ACC112 (cell line): Measurements from ENCODE around the gene KNSTRN.

Experiments
- H2AFZ ChIP-seq: fragments of 200-600 bp; sonication (generic); one replicate; pipeline ENCODE4 v1.6.0; 2017; ENCODE audit warnings: antibody characterized with exemption, low read length; ENCODE audit not compliant: unreplicated experiment
- H3K27ac ChIP-seq: fragments of 200-600 bp; sonication (generic); 2 replicates; pipeline ENCODE4 v1.5.1; 2014; ENCODE audit warnings: low read depth, mild to moderate bottlenecking, antibody characterized with exemption, low read length, moderate library complexity
- H3K27me3 ChIP-seq: fragments of 200-600 bp; sonication (generic); 2 replicates; pipeline ENCODE4 v1.6.1; 2014; ENCODE audit warnings: mild to moderate bottlenecking, antibody characterized with exemption, low read length, moderate library complexity, mixed read lengths; ENCODE audit not compliant: insufficient read depth
- H3K36me3 ChIP-seq: fragments of 200-600 bp; sonication (generic); 2 replicates; pipeline ENCODE4 v1.6.1; 2016; ENCODE audit warnings: mild to moderate bottlenecking, antibody characterized with exemption, low read length, moderate library complexity, mixed read lengths; ENCODE audit not compliant: insufficient read depth
- H3K4me1 ChIP-seq: fragments of 200-600 bp; sonication (generic); one replicate; pipeline ENCODE4 v1.6.1; 2016; ENCODE audit warnings: low read length, mixed read lengths; ENCODE audit not compliant: insufficient read depth, unreplicated experiment, control insufficient read depth
- H3K4me3 ChIP-seq: fragments of 200-600 bp; sonication (generic); 2 replicates; pipeline ENCODE4 v1.5.1; 2014; ENCODE audit warnings: mild to moderate bottlenecking, low read depth, low read length
- H3K79me2 ChIP-seq: fragments of 200-600 bp; sonication (generic); one replicate; pipeline ENCODE4 v1.6.0; 2016; ENCODE audit warnings: low read length; ENCODE audit not compliant: control insufficient read depth, unreplicated experiment, insufficient read depth

KNSTRN gene

GRCh38 chr15:40346579-40347558 is 35.7 kb upstream of the KNSTRN start:
- H3K79me2 ChIP-seq = no peaks in the 10 kb centered on the region
- H3K36me3 ChIP-seq = no peaks in the 10 kb centered on the region
- H3K4me1 ChIP-seq = peaks cover 30% of the 10 kb centered on the region
- no peak overlapping the region for H2AFZ ChIP-seq
- H3K4me3 ChIP-seq = no peak overlapping the region
- H3K27me3 ChIP-seq = no peaks in the 10 kb centered on the region
- no peak overlapping the region for H3K27ac ChIP-seq

DNA sequence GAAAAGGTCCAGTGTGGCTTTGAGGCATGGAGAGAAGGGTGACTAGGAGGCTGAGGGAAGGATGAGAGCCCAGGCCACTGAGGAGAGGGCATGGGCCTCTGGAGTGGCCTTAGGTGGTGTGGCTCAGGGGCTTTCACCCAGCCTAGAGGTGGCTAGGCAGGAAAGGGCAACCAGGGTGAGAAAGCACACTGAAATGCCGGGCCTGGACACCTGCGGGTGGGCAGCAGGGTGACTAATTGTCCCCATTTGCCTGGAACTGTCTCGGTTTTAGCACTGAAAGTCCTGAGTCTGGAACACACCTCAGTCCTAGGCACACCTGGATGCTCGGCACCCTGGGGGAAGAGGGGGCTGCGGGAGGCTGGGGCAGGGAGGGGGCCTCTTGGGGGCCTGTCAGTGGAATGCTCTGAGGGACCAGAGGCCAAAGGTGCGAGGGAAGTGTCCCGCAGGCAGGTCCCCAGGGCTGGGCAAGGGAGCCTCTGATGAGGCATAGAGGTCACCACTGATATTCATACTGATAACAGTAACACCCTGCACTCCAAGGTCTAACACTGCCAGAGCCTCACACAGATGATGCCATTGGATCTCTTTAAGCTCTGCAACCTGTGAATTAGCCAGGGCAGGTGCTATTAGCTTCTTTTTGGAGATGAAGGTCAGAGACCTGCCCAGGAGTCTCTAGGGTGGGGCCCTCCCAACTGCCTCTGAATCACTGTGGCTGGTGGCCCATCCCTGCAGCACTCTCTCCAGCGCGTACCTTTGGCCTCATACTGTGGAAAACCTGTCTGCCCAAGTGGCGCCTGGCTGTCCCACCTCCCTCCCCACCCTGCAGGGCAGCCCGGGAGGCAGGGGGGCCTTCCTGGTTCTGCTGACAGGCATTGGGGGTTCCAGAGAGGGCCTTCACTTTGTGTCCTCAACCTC is 34.7 kb upstream of the KNSTRN start:
- no peak overlapping the region for H3K27ac ChIP-seq
- no peaks in the 10 kb centered on the region for H3K27me3 ChIP-seq
- H3K79me2 ChIP-seq = no peaks in the 10 kb centered on the region
- H3K4me1 ChIP-seq = peaks cover 22% of the 10 kb centered on the region
- no peak overlapping the region for H3K4me3 ChIP-seq
- no peaks in the 10 kb centered on the region for H3K36me3 ChIP-seq
- no peak overlapping the region for H2AFZ ChIP-seq

GRCh38 chr15:40348474-40348870 is 34.0 kb upstream of the KNSTRN start:
- Histone ChIP-seq H3K27ac (no peak overlapping the region), H3K79me2 (no peaks in the 10 kb centered on the region), H3K4me3 (no peak overlapping the region), H3K4me1 (peaks cover 16% of the 10 kb centered on the region), H2AFZ (no peak overlapping the region), H3K36me3 (no peaks in the 10 kb centered on the region), H3K27me3 (no peaks in the 10 kb centered on the region)

DNA sequence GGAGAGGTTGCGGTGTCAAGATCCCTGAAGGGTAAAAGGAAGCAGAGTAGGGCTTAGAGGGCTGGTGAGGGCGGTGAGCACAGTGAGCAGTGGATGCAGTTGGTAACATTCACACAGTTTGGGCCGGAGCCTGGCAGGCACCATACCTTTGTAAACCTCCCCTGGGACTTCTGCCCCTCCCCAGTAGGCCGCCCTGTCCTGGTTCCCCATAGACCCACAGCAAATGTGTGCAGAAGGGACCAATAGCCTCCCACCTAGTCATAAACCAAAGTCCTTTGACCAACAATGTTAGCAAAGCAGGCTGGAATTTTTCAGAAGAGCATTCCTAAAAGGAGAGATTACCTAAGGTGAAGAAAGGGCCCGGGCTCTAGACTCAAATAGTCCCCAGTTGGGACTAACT is 33.4 kb upstream of the KNSTRN start:
- Histone ChIP-seq H3K27ac (no peak overlapping the region), H3K4me1 (peaks cover 9% of the 10 kb centered on the region), H3K4me3 (no peak overlapping the region), H3K36me3 (no peaks in the 10 kb centered on the region), H2AFZ (no peak overlapping the region), H3K27me3 (no peaks in the 10 kb centered on the region), H3K79me2 (no peaks in the 10 kb centered on the region)

DNA sequence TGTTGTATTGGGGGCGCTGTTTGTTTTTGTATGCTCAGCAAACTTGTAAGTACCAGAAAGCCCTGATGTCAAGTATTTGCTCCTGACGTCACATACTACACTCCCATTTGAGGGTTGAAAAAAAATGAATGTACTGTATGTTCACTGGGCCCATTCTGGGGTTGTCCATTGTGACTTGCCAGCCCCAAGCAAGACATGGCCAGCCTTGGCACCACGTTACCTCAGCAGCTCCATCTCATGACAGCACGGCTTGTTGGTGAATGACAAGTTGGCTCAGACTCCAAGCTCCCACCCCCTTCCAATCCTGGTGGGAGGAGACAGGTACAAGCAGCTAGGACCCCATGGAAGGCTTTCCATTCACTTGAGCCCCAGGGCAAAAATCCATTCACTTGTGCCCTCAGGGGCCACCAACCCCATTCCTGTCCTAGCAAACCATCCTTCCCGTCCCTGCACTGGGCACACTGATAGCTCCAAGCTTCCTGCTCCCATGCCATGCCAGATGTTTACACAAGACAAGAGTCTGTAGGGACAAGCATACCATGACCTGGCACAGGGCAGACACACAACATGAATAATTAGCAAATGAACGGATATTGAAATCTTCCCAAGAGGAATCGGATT is 30.1 kb upstream of the KNSTRN start:
- Histone ChIP-seq H3K27me3 (no peaks in the 10 kb centered on the region), H3K4me1 (no peaks in the 10 kb centered on the region), H3K27ac (no peak overlapping the region), H3K4me3 (no peak overlapping the region), H2AFZ (no peak overlapping the region), H3K36me3 (no peaks in the 10 kb centered on the region), H3K79me2 (no peaks in the 10 kb centered on the region)

- Histone ChIP-seq H3K4me1 (peaks cover 4% of the 10 kb centered on the region), H2AFZ (no peak overlapping the region), H3K27ac (no peak overlapping the region)
Observed at GRCh38 chr15:40353697-40354096, 28.8 kb upstream of the KNSTRN start.

DNA sequence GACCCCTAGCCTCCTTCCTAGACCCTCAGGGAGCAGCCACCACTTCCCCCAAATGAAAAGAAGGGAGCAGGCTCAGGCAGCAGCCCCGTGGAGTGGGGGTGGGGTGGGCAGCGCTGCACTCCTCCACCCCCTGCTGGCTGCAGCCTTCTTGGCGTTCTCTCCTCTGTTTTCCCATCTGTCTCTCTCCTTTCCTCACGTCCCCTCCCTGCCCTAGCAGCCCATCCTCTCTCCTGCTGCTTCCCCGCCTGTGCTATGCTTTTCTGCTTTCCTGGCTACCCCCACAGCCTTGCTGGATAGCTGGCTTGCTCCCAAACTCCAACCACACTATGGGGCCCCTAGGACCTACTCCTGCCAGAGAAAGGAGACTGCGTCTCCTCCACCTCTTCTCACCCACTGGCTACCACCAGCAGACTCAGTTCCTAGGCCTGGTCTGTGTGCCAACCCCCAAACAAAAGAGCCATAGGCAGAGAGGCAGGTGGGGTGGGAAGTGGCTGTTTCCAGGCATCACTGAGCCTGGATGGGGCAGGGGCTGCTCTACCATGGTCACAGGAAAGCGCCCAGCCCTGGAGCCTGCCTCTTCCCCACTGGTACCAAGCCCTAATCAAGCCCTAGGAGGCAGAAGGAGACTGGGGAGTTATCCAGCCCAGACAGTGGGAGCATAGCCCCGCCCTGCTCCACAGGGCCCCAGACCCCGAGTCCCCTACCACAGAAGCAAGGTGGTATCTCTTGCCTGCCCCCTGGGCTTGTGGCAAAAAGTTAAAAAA is 27.9 kb upstream of the KNSTRN start:
- Histone ChIP-seq H3K27me3 (peaks cover 4% of the 10 kb centered on the region; the same call in 1 of the 2 replicates), H3K27ac (no peak overlapping the region), H3K36me3 (no peaks in the 10 kb centered on the region), H3K4me3 (no peak overlapping the region), H3K4me1 (peaks cover 9% of the 10 kb centered on the region), H2AFZ (no peak overlapping the region), H3K79me2 (no peaks in the 10 kb centered on the region)

More at GRCh38 chr15:40353697-40354096, 28.8 kb upstream of the KNSTRN start:
- Histone ChIP-seq H3K79me2 (no peaks in the 10 kb centered on the region), H3K27me3 (peaks cover 2% of the 10 kb centered on the region; the same call in 1 of the 2 replicates), H3K4me3 (no peak overlapping the region), H3K36me3 (no peaks in the 10 kb centered on the region)

DNA sequence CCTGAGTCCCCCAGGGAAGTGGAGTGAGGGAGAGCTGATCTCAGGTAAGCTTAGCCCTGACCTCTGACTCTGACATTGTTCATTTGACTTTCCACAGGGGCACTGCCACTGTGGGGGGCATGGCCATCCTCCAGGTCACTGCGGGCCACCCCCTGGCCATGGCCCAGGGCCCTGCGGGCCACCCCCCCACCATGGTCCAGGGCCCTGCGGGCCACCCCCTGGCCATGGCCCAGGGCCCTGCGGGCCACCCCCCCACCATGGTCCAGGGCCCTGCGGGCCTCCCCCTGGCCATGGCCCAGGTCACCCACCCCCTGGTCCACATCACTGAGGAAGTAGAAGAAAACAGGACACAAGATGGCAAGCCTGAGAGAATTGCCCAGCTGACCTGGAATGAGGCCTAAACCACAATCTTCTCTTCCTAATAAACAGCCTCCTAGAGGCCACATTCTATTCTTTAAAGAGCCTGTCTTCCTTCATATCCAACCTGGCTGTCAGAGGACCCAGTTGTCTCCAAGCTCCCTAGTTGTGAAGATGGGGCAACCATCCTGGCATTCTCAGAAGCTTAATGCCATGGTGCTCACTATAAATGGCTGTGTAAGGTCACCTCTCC is 26.4 kb upstream of the KNSTRN start:
- H3K4me1 ChIP-seq = peaks cover 9% of the 10 kb centered on the region
- no peak overlapping the region for H3K27ac ChIP-seq
- no peak overlapping the region for H3K4me3 ChIP-seq
- peaks cover 4% of the 10 kb centered on the region; the same call in 1 of the 2 replicates for H3K27me3 ChIP-seq
- H2AFZ ChIP-seq = no peak overlapping the region
- H3K79me2 ChIP-seq = no peaks in the 10 kb centered on the region
- H3K36me3 ChIP-seq = no peaks in the 10 kb centered on the region

GRCh38 chr15:40357246-40357645 is 25.3 kb upstream of the KNSTRN start:
- Histone ChIP-seq H3K4me1 (peaks cover 9% of the 10 kb centered on the region), H3K27ac (no peak overlapping the region), H3K4me3 (peak overlapping the region; percentile 74), H3K27me3 (peaks cover 4% of the 10 kb centered on the region; the same call in 1 of the 2 replicates), H2AFZ (no peak overlapping the region), H3K36me3 (no peaks in the 10 kb centered on the region), H3K79me2 (no peaks in the 10 kb centered on the region)
